ENCODE results near the gene PELO. TPM values are rescaled to one million over a fixed set of nuclear protein-coding genes. Genes with fewer than 3 reads are reported as not detected.
A peak's percentile ranks its signal among the peaks of the same experiment; 100 is the strongest.

Gene PELO
- total RNA-seq, 1 donor from 2014 or later, result 134 TPM

DNA sequence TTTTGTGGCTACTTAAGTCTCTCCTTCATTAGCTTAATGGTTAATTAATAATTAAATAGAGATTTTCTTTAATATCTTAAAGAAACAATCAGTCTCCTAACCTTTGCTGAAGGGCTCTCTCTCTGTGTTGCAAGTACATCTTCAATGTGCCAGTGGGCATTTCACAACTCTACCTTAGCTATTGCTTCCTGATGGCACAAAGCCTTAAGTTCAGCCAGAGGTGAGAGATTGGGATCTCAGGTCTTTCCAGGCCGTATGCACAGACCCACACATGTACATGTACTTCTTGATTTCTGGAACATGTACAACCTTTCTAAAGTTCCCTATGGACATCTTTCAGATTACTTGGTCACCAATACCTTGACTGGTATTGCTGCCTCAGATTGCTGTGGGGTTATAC, 8.9 kb upstream of the PELO start:
- no peak overlapping the region for H3K4me3 Mint-ChIP-seq (ENCODE audit: unreplicated experiment)
- no peaks in the 10 kb centered on the region for H3K27me3 Mint-ChIP-seq (ENCODE audit: low read depth)
- TF ChIP-seq, protein P1, sequence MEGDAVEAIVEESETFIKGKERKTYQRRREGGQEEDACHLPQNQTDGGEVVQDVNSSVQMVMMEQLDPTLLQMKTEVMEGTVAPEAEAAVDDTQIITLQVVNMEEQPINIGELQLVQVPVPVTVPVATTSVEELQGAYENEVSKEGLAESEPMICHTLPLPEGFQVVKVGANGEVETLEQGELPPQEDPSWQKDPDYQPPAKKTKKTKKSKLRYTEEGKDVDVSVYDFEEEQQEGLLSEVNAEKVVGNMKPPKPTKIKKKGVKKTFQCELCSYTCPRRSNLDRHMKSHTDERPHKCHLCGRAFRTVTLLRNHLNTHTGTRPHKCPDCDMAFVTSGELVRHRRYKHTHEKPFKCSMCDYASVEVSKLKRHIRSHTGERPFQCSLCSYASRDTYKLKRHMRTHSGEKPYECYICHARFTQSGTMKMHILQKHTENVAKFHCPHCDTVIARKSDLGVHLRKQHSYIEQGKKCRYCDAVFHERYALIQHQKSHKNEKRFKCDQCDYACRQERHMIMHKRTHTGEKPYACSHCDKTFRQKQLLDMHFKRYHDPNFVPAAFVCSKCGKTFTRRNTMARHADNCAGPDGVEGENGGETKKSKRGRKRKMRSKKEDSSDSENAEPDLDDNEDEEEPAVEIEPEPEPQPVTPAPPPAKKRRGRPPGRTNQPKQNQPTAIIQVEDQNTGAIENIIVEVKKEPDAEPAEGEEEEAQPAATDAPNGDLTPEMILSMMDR (IDR thresholded peaks at IDR 0.05), result no peak
- peaks cover 7% of the 10 kb centered on the region for H3K4me1 Mint-ChIP-seq (ENCODE audit: low read depth)
- no peaks in the 10 kb centered on the region for H3K9me3 Mint-ChIP-seq (ENCODE audit: low read depth)
- no peak overlapping the region for H3K27ac Mint-ChIP-seq (ENCODE audit: unreplicated experiment)
- H3K36me3 Mint-ChIP-seq (ENCODE audit: low read depth), result no peaks in the 10 kb centered on the region
- DNase-seq (ENCODE audit: low spot score), result no peak

GRCh38 chr5:52779213-52779612, 8.5 kb upstream of the PELO start:
- TF ChIP-seq, protein P1 (IDR thresholded peaks at IDR 0.05), result no peak
- H3K4me1 Mint-ChIP-seq (ENCODE audit: low read depth), result peaks cover 10% of the 10 kb centered on the region
- H3K27me3 Mint-ChIP-seq (ENCODE audit: low read depth), result no peaks in the 10 kb centered on the region
- no peaks in the 10 kb centered on the region for H3K36me3 Mint-ChIP-seq (ENCODE audit: low read depth)
- no peaks in the 10 kb centered on the region for H3K9me3 Mint-ChIP-seq (ENCODE audit: low read depth)
- no peak overlapping the region for H3K4me3 Mint-ChIP-seq (ENCODE audit: unreplicated experiment)
- no peak overlapping the region for H3K27ac Mint-ChIP-seq (ENCODE audit: unreplicated experiment)
- DNase-seq (ENCODE audit: low spot score), result no peak

GRCh38 chr5:52783226-52783959, 4.3 kb upstream of the PELO start:
- Mint-ChIP-seq H3K4me3 (ENCODE audit: unreplicated experiment) (no peak overlapping the region), H3K4me1 (ENCODE audit: low read depth) (peaks cover 29% of the 10 kb centered on the region), H3K9me3 (ENCODE audit: low read depth) (no peaks in the 10 kb centered on the region), H3K27me3 (ENCODE audit: low read depth) (no peaks in the 10 kb centered on the region), H3K36me3 (ENCODE audit: low read depth) (no peaks in the 10 kb centered on the region), H3K27ac (ENCODE audit: unreplicated experiment) (peak overlapping the region; percentile 80)
- TF ChIP-seq, protein P1 (IDR thresholded peaks at IDR 0.05), result no peak
- no peak for DNase-seq (ENCODE audit: low spot score)

DNA sequence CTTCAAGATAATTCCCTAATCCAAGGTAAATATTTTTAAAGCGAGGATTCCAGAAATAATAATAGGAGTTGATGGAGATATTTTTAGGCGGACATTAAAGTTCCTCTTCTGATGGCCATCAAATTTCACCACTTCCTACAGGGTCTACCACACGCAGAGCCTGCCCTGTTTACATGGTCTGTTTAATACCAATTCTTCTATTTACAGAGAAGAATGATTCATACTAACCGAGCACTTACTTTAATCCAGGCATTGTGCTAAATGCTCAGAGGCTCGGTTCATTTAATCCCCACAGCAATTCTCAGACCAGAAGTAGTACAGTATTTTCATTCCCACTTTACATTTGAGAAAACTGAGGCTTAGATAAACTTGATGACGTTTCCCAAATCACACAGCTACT, 3.0 kb upstream of the PELO start:
- DNase-seq (ENCODE audit: low spot score), result no peak
- no peaks in the 10 kb centered on the region for H3K36me3 Mint-ChIP-seq (ENCODE audit: low read depth)
- H3K27ac Mint-ChIP-seq (ENCODE audit: unreplicated experiment), result no peak overlapping the region
- H3K4me1 Mint-ChIP-seq (ENCODE audit: low read depth), result peaks cover 29% of the 10 kb centered on the region
- H3K9me3 Mint-ChIP-seq (ENCODE audit: low read depth), result no peaks in the 10 kb centered on the region
- TF ChIP-seq, protein P1 (IDR thresholded peaks at IDR 0.05), result no peak
- no peak overlapping the region for H3K4me3 Mint-ChIP-seq (ENCODE audit: unreplicated experiment)
- H3K27me3 Mint-ChIP-seq (ENCODE audit: low read depth), result no peaks in the 10 kb centered on the region

- TF ChIP-seq, protein P1 (IDR thresholded peaks at IDR 0.05), result no peak
- peaks cover 45% of the 10 kb centered on the region for H3K4me1 Mint-ChIP-seq (ENCODE audit: low read depth)
- H3K27me3 Mint-ChIP-seq (ENCODE audit: low read depth), result no peaks in the 10 kb centered on the region
- peaks cover 7% of the 10 kb centered on the region for H3K36me3 Mint-ChIP-seq (ENCODE audit: low read depth)
- no peak for DNase-seq (ENCODE audit: low spot score)
- no peaks in the 10 kb centered on the region for H3K9me3 Mint-ChIP-seq (ENCODE audit: low read depth)
- no peak overlapping the region for H3K4me3 Mint-ChIP-seq (ENCODE audit: unreplicated experiment)
- H3K27ac Mint-ChIP-seq (ENCODE audit: unreplicated experiment), result peak overlapping the region; percentile 60
Measured at GRCh38 chr5:52786391-52786790, 1.3 kb upstream of the PELO start.
